Measurements from ENCODE around the gene NDST3.

Gene NDST3

DNA sequence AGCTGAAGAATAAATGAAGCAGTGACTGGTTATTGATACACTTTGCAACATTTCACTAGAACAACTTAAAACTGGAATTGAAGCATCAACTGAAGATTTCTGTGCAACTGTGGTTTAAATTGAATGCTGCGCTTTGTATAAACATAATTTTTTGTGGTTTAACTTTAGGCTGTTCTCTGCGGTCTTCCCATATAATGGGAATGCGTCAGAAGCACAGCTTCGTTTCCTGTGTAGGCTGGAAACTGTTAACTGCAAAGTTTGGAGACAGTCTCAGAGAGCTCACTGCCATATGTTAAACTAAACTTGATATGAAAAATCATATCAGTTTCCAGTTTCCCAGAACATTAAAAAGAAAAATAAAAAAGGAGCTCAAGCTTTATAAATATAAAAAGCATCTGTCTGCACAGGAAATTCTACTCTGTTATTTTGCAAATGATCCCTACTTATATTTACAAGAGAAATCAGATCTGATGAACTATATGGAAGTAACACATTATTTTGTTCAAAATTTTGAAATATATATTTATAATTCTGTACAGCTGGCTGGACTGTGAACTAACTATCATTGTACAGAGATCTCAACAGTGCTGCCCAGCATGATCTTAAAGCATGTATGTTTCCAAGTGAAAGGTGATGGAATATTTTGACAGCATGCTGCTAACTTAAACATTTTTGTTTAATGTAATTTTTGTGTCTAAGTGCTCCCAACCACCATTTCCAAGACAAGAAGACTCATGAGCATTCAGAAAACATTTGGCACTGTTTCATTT, 139.9 kb downstream of the NDST3 start:
- H3K27me3 ChIP-seq (ENCODE audit: control insufficient read depth, insufficient read depth, low read length): no peaks in the 10 kb centered on the region
- H3K36me3 ChIP-seq (ENCODE audit: control insufficient read depth, insufficient read depth, low read length): no peaks in the 10 kb centered on the region
- no peak for DNase-seq (ENCODE audit: low read depth, low spot score)
- H3K4me3 ChIP-seq (ENCODE audit: low read length): no peak overlapping the region
- WGBS (ENCODE audit: insufficient coverage, insufficient read length): no CpG with 5 or more reads among the region's 4 CpGs
- no peaks in the 10 kb centered on the region for H3K9me3 ChIP-seq (ENCODE audit: control insufficient read depth, insufficient read depth, low read length)
- no peaks in the 10 kb centered on the region for H3K4me1 ChIP-seq (ENCODE audit: control insufficient read depth, insufficient read depth, low read length)
- H3K27ac ChIP-seq (ENCODE audit: low read length): no peak overlapping the region

DNA sequence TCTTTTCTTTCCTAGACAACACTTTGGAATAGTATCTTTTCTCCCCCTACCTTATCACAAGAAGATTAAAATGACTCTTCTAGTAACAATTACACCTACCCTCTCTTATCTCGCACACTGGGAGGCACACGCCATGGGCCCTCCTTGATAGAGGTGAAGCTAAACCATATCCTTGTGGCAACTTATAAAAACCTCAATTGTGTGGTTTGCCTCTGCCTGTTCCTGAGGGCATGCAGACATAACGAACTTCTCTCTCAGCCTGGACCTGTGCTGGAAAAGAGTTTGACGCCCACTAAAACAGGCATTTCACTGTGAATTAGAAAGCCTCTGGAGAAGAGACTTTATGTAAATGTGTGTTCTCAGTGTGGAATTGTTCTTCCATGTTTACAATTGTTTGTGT, 141.2 kb downstream of the NDST3 start:
- H3K9me3 ChIP-seq (ENCODE audit: control insufficient read depth, insufficient read depth, low read length): no peaks in the 10 kb centered on the region
- H3K4me1 ChIP-seq (ENCODE audit: control insufficient read depth, insufficient read depth, low read length): no peaks in the 10 kb centered on the region
- no peaks in the 10 kb centered on the region for H3K27me3 ChIP-seq (ENCODE audit: control insufficient read depth, insufficient read depth, low read length)
- H3K36me3 ChIP-seq (ENCODE audit: control insufficient read depth, insufficient read depth, low read length): no peaks in the 10 kb centered on the region
- WGBS (ENCODE audit: insufficient coverage, insufficient read length): no CpG with 5 or more reads among the region's 4 CpGs
- no peak for DNase-seq (ENCODE audit: low read depth, low spot score)
- no peak overlapping the region for H3K27ac ChIP-seq (ENCODE audit: low read length)
- H3K4me3 ChIP-seq (ENCODE audit: low read length): no peak overlapping the region

DNA sequence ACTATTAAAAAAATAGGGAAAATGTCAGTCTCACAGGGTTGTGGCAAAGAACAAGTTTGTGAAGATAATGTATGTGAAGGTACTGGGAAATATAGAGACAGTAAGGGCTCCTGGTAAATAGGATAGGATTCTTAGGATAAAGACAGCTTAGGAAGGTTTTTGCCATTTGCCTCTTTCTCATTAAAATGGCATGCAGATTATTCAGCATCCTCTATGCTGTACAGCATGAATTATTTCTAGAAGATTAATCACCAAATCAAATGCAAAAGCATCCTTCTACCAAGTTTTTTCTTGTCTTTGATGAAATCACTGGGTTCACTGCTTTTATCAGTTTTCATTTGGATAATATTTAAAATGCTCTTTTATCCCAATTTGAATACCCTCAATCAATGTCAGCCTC, 142.8 kb downstream of the NDST3 start:
- Histone ChIP-seq H3K4me3 (ENCODE audit: low read length) (no peak overlapping the region), H3K36me3 (ENCODE audit: control insufficient read depth, insufficient read depth, low read length) (no peaks in the 10 kb centered on the region), H3K9me3 (ENCODE audit: control insufficient read depth, insufficient read depth, low read length) (no peaks in the 10 kb centered on the region), H3K27ac (ENCODE audit: low read length) (no peak overlapping the region), H3K27me3 (ENCODE audit: control insufficient read depth, insufficient read depth, low read length) (no peaks in the 10 kb centered on the region), H3K4me1 (ENCODE audit: control insufficient read depth, insufficient read depth, low read length) (no peaks in the 10 kb centered on the region)
- no peak for DNase-seq (ENCODE audit: low read depth, low spot score)

DNA sequence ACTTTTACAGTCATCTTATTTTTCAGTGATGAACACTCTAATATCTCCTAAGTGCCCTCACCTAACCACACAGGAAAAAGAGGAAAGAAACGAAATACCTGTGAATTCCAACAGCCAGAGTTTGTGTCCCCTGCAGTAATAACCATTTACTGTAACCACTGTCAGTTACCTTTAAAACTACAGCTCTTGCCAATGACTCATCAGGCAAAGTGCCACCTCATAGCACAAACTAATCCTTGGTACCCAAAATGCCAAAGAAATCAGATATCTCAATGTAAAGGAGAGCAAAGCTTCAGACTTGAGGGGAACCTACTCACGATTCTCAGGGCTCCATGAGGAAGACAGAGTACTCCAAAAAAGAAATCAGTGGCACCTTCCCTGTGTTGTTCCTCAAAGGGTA, 146.5 kb downstream of the NDST3 start:
- H3K36me3 ChIP-seq (ENCODE audit: control insufficient read depth, insufficient read depth, low read length): no peaks in the 10 kb centered on the region
- no peak overlapping the region for H3K4me3 ChIP-seq (ENCODE audit: low read length)
- DNase-seq (ENCODE audit: low read depth, low spot score): no peak
- WGBS (ENCODE audit: insufficient coverage, insufficient read length): no CpG with 5 or more reads among the region's 2 CpGs
- no peaks in the 10 kb centered on the region for H3K9me3 ChIP-seq (ENCODE audit: control insufficient read depth, insufficient read depth, low read length)
- no peak overlapping the region for H3K27ac ChIP-seq (ENCODE audit: low read length)
- no peaks in the 10 kb centered on the region for H3K27me3 ChIP-seq (ENCODE audit: control insufficient read depth, insufficient read depth, low read length)
- no peaks in the 10 kb centered on the region for H3K4me1 ChIP-seq (ENCODE audit: control insufficient read depth, insufficient read depth, low read length)

DNA sequence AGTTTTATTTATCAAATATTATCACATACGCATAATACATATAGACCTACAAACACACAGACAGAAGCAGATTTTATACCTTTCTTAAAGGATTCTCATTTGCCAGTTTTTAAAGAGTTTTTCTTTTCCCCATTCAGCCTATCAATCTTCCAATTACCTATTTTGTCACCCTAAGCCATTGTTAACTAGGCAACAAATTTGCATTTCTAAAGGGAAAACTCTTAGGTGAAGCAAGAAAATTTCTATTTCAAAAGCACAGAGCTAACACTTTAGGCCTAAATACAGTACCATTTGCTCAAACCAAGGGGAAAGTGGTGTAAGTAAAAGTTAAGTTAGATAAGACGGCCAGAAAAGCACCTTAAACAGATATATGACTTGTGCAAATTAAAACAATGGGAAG, 156.6 kb downstream of the NDST3 start:
- no peak for DNase-seq (ENCODE audit: low read depth, low spot score)
- 100% methylated on average over 1 of the region's 2 CpGs for WGBS (ENCODE audit: insufficient coverage, insufficient read length)
- Histone ChIP-seq H3K4me1 (ENCODE audit: control insufficient read depth, insufficient read depth, low read length) (no peaks in the 10 kb centered on the region; the same call in 1 of the 2 replicates), H3K27me3 (ENCODE audit: control insufficient read depth, insufficient read depth, low read length) (no peaks in the 10 kb centered on the region), H3K9me3 (ENCODE audit: control insufficient read depth, insufficient read depth, low read length) (no peaks in the 10 kb centered on the region; the same call in 1 of the 2 replicates), H3K36me3 (ENCODE audit: control insufficient read depth, insufficient read depth, low read length) (no peaks in the 10 kb centered on the region), H3K4me3 (ENCODE audit: low read length) (no peak overlapping the region), H3K27ac (ENCODE audit: low read length) (no peak overlapping the region)

DNA sequence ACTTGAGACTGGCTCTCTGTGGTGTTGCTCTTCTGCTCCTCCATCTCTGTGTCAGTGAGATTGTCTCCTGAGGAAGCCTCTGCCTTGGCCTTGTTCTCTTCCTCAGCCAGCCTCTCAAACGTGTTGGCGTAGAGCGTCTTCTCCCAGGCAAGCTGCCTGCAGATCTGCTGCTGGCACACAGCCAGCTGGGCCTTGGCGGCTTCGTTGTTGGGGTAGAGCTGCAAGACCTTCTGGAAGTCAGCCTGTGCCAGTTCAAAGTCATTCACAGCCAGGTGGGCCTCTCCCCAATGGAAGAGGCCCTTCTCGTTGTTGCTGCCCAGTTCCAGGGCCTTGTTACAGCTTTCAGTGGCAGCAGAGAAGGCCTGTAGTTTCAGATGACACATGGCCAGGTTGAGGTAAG, 159.1 kb downstream of the NDST3 start:
- no peak overlapping the region for H3K4me3 ChIP-seq (ENCODE audit: low read length)
- no peaks in the 10 kb centered on the region; the same call in 1 of the 2 replicates for H3K9me3 ChIP-seq (ENCODE audit: control insufficient read depth, insufficient read depth, low read length)
- H3K4me1 ChIP-seq (ENCODE audit: control insufficient read depth, insufficient read depth, low read length): no peaks in the 10 kb centered on the region; the same call in 1 of the 2 replicates
- DNase-seq (ENCODE audit: low read depth, low spot score): no peak
- no peak overlapping the region for H3K27ac ChIP-seq (ENCODE audit: low read length)
- no peaks in the 10 kb centered on the region for H3K27me3 ChIP-seq (ENCODE audit: control insufficient read depth, insufficient read depth, low read length)
- WGBS (ENCODE audit: insufficient coverage, insufficient read length): no CpG with 5 or more reads among the region's 6 CpGs
- H3K36me3 ChIP-seq (ENCODE audit: control insufficient read depth, insufficient read depth, low read length): no peaks in the 10 kb centered on the region

DNA sequence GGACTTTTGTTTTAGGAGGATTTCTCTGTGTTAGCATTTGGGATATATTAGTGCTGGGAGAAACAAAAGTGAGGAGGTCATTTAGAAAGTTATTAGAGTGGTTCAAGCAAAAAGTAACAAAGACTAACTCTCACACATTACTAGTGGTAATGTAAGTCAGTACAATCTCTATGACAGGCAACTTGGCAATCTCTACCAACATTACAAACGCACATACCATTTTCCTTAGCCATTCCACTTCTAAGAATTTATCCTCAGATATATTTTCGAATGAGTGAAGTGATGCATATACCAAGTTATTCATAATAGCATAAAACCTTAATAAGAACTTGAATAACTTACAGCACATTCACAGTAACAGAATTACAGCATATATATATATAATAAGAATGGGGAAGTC, 172.3 kb downstream of the NDST3 start:
- 100% methylated on average over 1 of the region's 2 CpGs for WGBS (ENCODE audit: insufficient coverage, insufficient read length)
- H3K27ac ChIP-seq (ENCODE audit: low read length): no peak overlapping the region
- H3K4me1 ChIP-seq (ENCODE audit: control insufficient read depth, insufficient read depth, low read length): 0 out of 2 replicates have a peak, but pooled peaks cover 1% of the 10 kb centered on the region
- H3K4me3 ChIP-seq (ENCODE audit: low read length): no peak overlapping the region
- no peaks in the 10 kb centered on the region; the same call in 1 of the 2 replicates for H3K9me3 ChIP-seq (ENCODE audit: control insufficient read depth, insufficient read depth, low read length)
- DNase-seq (ENCODE audit: low read depth, low spot score): no peak
- no peaks in the 10 kb centered on the region for H3K27me3 ChIP-seq (ENCODE audit: control insufficient read depth, insufficient read depth, low read length)
- no peaks in the 10 kb centered on the region for H3K36me3 ChIP-seq (ENCODE audit: control insufficient read depth, insufficient read depth, low read length)

DNA sequence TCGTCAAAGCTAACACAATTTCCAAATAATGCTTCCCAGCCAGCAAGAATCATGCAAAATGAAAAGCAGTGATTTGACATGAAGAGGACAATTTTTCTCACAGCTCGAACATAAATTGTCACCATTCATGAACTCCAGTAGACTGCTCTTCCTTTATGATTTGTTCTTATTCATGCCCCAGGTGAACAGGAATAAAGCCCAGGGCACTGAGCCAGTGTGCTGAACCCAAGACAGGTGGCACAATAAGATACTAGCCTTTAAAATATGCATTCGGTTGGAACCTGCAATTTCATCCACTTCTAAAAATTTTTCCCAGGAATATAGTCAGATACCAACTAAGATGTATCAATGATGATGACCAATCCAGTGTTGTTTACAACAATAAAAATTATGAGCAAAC, 178.8 kb downstream of the NDST3 start:
- DNase-seq (ENCODE audit: low read depth, low spot score): no peak
- WGBS (ENCODE audit: insufficient coverage, insufficient read length): no CpG with 5 or more reads among the region's 3 CpGs
- Histone ChIP-seq H3K36me3 (ENCODE audit: control insufficient read depth, insufficient read depth, low read length) (no peaks in the 10 kb centered on the region), H3K4me3 (ENCODE audit: low read length) (no peak overlapping the region), H3K4me1 (ENCODE audit: control insufficient read depth, insufficient read depth, low read length) (0 out of 2 replicates have a peak, but pooled peaks cover 1% of the 10 kb centered on the region), H3K27ac (ENCODE audit: low read length) (no peak overlapping the region), H3K27me3 (ENCODE audit: control insufficient read depth, insufficient read depth, low read length) (no peaks in the 10 kb centered on the region), H3K9me3 (ENCODE audit: control insufficient read depth, insufficient read depth, low read length) (no peaks in the 10 kb centered on the region)

DNA sequence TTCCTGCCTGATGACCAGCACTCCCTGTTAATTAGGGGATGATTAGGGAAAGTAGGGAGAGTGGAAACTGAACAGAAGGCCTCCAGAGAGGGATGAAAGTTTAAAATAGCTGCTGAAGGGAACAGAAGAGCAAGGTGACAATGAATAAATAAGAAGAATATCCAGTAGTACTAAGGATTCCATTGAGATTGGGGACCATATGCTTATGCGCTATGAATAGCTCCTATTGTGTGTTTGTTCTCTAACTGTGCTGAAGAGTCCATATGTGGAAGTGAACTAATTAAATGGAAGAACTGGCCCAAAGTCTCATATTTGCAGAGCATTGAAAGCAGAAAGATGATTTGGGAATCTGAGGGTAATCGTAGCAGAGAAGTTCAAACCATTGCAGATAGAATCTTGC, 181.5 kb downstream of the NDST3 start:
- Histone ChIP-seq H3K9me3 (ENCODE audit: control insufficient read depth, insufficient read depth, low read length) (no peaks in the 10 kb centered on the region), H3K4me1 (ENCODE audit: control insufficient read depth, insufficient read depth, low read length) (no peaks in the 10 kb centered on the region), H3K36me3 (ENCODE audit: control insufficient read depth, insufficient read depth, low read length) (no peaks in the 10 kb centered on the region), H3K27me3 (ENCODE audit: control insufficient read depth, insufficient read depth, low read length) (no peaks in the 10 kb centered on the region), H3K4me3 (ENCODE audit: low read length) (no peak overlapping the region), H3K27ac (ENCODE audit: low read length) (no peak overlapping the region)
- no peak for DNase-seq (ENCODE audit: low read depth, low spot score)
- no CpG with 5 or more reads among the region's 2 CpGs for WGBS (ENCODE audit: insufficient coverage, insufficient read length)

DNA sequence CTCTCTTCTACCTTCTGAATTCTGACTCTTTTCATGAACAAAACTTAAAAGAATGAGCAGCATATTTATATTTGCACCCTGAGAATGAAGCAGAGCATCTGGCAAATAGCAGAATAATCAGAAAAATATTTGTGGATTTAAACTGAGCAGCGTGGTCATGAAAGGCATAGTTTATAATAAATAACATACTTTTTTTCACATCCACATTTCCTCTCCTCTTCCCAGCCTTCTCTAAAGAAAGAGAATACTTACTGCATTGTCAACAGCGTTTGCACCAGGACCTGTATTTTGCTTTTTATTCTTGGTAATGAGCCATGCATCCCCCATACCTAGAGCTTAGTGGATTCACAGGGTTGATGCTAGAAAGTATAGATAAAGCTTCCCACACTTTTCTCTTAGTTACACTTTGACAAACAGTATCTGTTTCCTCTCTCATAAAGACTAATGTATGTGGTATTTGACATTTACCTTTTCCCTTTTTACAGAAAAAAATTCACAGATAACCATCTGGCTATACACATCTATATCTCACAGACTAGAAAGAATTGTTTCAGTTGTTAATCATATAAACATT, 187.0 kb downstream of the NDST3 start:
- Histone ChIP-seq H3K4me1 (ENCODE audit: control insufficient read depth, insufficient read depth, low read length) (no peaks in the 10 kb centered on the region), H3K27me3 (ENCODE audit: control insufficient read depth, insufficient read depth, low read length) (no peaks in the 10 kb centered on the region), H3K9me3 (ENCODE audit: control insufficient read depth, insufficient read depth, low read length) (no peaks in the 10 kb centered on the region), H3K27ac (ENCODE audit: low read length) (no peak overlapping the region), H3K4me3 (ENCODE audit: low read length) (no peak overlapping the region), H3K36me3 (ENCODE audit: control insufficient read depth, insufficient read depth, low read length) (no peaks in the 10 kb centered on the region)
- no CpG with 5 or more reads among the region's 2 CpGs for WGBS (ENCODE audit: insufficient coverage, insufficient read length)
- DNase-seq (ENCODE audit: low read depth, low spot score): no peak
